ENCODE data around the gene TLE6.
"Not testable (repeated sequence)": the region's sequence is repeated elsewhere in the genome, so short reads cannot be mapped to it uniquely, and the experiment has no call there.

Gene TLE6

DNA sequence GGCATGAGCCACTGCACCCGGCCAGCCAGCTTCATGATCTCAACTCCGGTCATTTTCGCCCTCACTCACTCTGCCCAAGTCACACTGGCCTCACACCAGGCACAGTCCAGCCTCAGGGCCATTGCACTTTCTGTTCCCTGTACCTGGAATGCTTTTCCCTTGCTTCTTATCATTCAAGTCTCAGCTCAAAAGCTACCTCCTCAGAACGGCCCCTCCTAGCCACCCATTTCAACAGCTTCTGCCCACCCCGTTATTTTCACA, 54.2 kb downstream of the TLE6 start:
- DNase-seq, result no peak

- DNase-seq, result peak; percentile 11
These were observed 56.4 kb downstream of the TLE6 start for GRCh38 chr19:3033595-3034405.

DNA sequence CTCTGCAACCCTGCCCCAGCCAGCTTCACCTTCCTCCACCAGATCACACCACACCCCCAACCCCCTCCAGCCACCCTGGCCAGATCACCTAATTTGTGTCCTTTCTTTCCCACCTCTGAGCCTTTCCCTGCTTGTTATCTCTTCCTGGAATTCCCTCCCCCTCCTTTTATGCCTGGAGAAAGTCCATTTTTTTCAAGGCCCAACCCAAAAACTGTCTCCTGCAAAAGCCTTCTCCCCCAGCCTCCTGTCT, 57.0 kb downstream of the TLE6 start:
- DNase-seq, result no peak

- no peak for DNase-seq
These were observed 57.5 kb downstream of the TLE6 start for GRCh38 chr19:3034656-3035541.

DNA sequence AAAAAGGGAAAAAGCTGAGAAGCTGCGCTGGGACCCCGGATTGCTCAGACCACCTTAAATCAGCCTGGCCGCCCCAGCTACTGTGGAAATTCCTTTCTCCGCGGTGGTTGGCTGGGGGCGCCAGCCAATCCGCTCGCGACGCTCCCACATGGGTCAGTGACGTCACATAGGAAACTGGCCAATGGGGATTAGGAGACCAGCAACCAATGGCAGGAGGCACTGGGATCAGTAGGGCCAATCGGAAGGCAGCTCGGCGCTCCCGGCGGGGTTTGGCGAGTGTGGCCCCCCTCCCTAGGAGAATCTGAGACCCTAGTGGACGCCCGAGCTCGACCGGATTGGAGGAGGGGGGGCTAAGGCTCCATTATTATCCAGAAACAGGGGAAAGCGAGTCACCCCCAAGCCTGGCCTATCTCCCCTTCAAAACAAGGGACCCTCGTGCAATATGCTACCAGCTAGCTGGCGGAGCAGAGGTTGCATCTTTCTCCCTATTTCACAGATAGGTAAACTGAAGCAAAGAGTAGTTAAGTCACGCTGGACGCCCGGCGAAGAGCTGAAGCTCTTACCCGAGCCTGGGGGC, 58.3 kb downstream of the TLE6 start:
- DNase-seq, result peak; percentile 97

GRCh38 chr19:3036119-3036976, 59.0 kb downstream of the TLE6 start:
- DNase-seq, result peak; percentile 96

GRCh38 chr19:3036977-3037544, 59.7 kb downstream of the TLE6 start:
- not testable (repeated sequence) for DNase-seq

DNA sequence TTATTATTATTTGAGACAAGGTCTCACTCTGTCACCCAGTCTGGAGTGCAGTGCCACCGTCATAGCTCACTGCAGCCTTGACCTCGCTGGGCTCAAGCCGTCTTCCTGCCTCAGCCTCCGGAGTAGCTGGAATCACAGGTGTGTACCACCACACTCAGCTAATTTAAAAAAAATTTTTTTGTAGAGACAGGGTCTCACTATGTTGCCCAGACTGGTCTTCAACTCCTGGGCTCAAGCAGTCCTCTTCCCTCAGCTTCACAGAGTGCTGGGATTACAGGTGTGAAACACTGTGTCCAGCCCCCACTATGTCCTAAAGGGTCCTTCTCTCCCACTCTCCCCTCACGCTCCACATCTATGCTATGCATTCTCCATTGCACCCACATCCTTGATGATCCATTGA, 60.9 kb downstream of the TLE6 start:
- no peak for DNase-seq

DNA sequence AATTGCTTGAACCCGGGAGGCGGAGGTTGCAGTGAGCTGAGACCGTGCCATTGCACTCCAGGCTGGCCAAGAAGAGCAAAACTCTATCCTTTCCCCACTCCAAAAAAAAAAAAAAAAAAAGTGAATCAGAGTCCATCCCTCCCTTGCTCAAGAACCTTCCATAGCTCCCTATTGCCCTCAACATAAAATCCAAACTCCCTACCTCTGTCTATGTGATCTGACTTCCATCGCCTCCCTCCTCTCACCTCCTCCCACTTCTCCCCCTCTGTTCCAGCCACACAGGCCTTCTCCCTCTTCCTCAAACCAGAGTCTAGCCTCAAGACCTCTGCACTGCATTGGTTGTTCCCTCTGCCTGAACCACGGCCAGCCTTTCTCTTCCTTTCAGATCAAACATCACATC, 61.8 kb downstream of the TLE6 start:
- DNase-seq, result no peak

DNA sequence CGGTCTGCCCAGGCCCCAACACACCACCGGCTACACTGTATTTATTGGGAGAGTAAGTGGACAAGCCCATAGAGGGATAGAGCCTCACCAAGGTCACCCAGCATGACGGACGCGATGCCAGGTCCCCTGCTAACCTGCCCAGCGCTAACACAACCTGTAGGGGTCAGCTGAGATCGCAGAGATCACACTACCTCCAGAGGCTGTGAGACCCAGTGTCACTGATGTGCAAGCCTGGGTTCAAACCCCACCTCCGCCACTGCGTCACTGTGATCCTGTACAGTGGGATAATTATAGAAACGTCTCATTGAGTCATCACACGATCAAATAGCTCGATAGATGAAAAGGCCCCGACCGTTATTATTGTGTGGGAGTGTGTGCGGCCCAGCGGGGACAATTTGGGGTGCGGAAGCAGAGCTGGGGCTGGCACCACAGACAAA, 62.3 kb downstream of the TLE6 start:
- DNase-seq, result no peak

GRCh38 chr19:3041327-3041726, 64.0 kb downstream of the TLE6 start:
- DNase-seq, result no peak

GRCh38 chr19:3041761-3042620, 64.6 kb downstream of the TLE6 start:
- no peak for DNase-seq

- DNase-seq, result no peak
These were observed 65.4 kb downstream of the TLE6 start for GRCh38 chr19:3042621-3043267.
